NCI-H2171 treated with DMSO at 0.1 percent for 48 hours (cell line): ENCODE results near the gene PRTFDC1.
"Not testable (repeated sequence)": the region's sequence is repeated elsewhere in the genome, so short reads cannot be mapped to it uniquely, and the experiment has no call there.

Experiments used
- DNase-seq: peaks from one replicate; lab custom pipeline; 2025; lab: John Stamatoyannopoulos, UW

Gene PRTFDC1, protein sequence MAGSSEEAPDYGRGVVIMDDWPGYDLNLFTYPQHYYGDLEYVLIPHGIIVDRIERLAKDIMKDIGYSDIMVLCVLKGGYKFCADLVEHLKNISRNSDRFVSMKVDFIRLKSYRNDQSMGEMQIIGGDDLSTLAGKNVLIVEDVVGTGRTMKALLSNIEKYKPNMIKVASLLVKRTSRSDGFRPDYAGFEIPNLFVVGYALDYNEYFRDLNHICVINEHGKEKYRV

GRCh38 chr10:24952143-24952706, at the start of gene PRTFDC1:
PRTFDC1 (minus strand) TSS chr10:24952606; CDS start chr10:24952575, 31 bp downstream.
- peak; percentile 58 for DNase-seq

- no peak for DNase-seq
These were observed 45.6 kb upstream of the PRTFDC1 start for GRCh38 chr10:24998044-24998443.

GRCh38 chr10:24995072-24995471, 42.7 kb upstream of the PRTFDC1 start:
- DNase-seq: no peak

DNA sequence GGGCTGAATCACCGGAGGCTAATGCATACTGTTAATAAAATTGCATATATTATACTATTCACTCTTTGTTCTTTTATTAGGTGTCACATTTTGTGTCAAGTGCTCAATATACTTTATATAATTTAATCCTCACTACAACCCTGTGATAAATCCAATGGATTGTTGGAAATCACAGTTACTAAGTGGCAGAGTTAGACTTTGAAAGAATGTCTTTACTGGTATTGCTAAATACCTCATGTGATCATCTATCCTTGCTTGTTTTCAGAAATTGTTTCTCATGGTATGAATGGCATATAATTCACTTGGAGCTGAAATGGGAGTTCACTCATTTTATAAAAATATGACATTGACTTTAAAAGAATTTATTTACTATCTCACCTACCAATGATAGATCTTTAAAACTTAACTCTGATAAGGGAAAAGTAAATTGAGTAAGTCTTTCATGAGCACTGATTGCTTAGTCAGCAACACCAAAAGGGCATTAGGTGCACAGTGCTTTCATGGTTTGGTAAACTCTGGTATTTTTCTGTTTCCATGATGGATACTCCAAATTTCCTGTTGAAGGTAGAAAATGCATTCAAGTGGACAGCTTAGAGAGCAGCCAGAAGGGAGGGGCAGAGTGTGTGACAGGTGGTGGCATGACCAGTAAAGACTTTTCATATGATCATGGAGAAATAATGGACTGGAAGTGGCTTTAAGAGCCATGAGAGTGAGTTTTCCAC, 41.0 kb upstream of the PRTFDC1 start:
- no peak for DNase-seq

DNA sequence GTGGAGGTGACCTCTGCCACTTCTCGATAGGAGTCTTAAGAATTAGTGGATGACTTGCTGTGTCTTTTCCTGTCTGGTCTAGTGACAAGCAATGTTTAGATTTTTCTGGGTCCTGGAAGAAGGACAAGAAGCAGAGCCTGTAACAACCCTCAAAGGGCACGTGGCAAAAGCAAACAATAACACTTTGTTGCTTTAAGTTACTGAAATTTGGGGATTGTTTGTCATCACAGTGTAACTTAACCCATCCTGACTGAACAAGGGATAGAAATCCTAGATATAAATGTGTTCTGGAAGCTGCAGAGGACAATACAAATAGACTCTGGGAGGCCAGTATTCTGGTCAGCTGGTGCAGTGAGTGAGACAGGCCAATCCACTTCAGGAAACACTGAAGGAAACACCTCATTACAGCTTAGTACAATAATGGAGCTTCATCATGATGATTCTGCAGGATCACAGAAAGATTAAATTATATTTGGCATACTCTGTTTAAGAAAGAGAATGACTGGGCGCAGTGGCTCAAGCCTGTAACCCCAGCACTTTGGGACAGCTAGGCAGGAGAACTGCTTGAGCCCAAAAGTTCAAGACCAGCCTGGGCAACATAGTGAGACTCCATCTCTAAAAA, 40.2 kb upstream of the PRTFDC1 start:
- no peak for DNase-seq

DNA sequence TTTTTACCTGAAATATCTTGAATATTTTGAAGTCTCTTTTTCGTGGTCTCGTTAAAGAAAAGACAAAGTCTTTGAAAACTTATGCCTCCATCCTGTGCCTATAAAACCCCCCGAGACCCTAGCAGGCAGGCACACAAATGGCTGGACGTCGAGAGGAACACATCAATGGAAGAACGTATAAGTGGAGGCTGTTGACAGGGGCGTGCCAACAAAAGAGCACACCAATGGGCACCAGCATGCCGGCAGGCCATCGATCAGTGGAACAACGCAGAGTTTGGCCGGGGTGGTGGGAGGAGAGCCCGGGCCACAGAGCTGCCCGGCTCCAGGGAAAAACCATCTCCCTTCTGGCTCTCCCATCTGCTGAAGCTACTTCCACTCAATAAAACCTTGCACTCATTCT, 38.9 kb upstream of the PRTFDC1 start:
- no peak for DNase-seq

- DNase-seq: no peak
These were observed 37.5 kb upstream of the PRTFDC1 start for GRCh38 chr10:24989867-24990266.

- DNase-seq: no peak
These were observed 36.6 kb upstream of the PRTFDC1 start for GRCh38 chr10:24988831-24989640.

- no peak for DNase-seq
These were observed 32.5 kb upstream of the PRTFDC1 start for GRCh38 chr10:24984906-24985305.

GRCh38 chr10:24983946-24984345, 31.5 kb upstream of the PRTFDC1 start:
- no peak for DNase-seq

GRCh38 chr10:24983130-24983529, 30.7 kb upstream of the PRTFDC1 start:
- DNase-seq: no peak

DNA sequence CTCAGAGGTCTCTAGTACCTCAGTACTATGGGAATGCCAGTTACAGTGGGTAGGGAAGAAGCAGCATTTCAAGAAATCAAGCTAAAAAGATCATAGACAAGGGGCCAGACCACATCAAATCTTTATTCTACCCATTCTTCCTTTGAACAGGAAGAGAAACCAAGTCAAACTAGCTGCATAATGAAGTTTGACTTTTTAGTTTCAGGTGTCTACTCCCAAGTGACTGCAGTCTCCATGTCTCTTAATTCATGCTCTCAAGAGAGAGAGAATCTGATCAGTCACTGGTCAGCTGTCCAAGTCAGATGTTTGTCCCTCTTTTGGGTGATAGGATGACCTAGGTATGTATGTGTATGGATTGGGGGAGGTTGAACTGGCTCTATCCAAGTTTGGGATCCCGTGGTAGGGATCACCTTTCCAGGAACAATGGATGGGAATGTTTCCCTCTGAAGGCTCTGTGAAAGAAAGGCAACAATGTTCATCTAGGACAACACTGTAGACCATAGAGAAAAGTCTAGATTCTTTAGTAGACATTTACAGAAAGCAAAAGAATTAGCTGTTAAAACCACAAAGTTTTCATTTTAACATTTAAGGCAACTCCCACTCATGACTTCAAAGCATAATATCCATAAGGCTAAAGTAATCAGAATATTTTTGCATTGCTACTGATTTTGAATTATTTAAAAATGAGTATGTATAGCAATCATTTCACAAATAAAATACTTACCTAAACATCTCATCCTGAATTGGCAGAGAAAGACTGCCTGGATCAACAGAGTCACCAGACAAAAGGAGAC, 30.1 kb upstream of the PRTFDC1 start:
- no peak for DNase-seq

- no peak for DNase-seq
These were observed 28.8 kb upstream of the PRTFDC1 start for GRCh38 chr10:24981161-24981710.

GRCh38 chr10:24979685-24980084, 27.3 kb upstream of the PRTFDC1 start:
- DNase-seq: no peak

DNA sequence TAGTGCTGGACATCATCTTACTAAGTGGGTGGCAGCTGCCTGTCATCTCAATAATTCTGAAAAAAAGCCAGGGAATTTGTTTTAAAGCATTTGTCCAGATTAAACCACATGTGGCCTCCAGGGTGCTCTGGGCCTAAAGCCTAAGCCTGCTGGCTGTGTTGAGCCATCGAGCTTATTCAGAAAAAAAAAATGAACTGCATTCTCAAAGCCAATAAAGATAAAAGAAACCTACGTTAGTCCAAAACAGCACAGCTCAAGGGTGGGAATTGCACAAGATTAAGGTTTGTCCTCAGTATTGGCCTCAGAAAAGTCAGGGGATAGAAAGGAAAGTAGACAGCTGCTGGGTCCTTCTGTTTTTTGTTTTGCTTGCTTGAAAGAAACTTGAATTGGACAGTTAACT, 22.6 kb upstream of the PRTFDC1 start:
- no peak for DNase-seq

- no peak for DNase-seq
These were observed 20.8 kb upstream of the PRTFDC1 start for GRCh38 chr10:24973163-24973562.

DNA sequence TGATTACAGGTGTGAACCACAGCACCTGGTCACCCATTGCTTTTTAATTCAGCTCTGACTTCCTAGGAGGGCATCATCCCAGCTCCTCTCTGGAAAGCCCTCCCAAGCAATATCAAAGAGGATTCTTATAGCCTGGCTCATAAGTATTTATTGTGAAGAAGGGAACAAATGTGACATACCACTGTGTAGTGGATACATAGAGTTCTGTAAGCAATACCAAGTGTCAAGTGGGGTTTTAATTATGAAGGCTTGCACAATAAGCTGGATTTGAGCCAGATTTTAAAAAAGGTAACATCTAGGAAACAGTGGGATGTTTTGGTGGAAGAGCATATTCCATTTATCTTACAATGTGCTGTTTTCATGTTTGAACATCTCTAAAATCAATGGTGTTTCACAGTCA, 19.0 kb upstream of the PRTFDC1 start:
- DNase-seq: no peak

GRCh38 chr10:24969841-24970281, 17.5 kb upstream of the PRTFDC1 start:
- no peak for DNase-seq

- DNase-seq: not testable (repeated sequence)
These were observed 16.5 kb upstream of the PRTFDC1 start for GRCh38 chr10:24968951-24969350.

- DNase-seq: no peak
These were observed 15.9 kb upstream of the PRTFDC1 start for GRCh38 chr10:24968349-24968748.

- DNase-seq: no peak
These were observed 14.6 kb upstream of the PRTFDC1 start for GRCh38 chr10:24966962-24967481.
